Esophagus muscularis mucosa (tissue), 3 donors: ENCODE results near the gene RAB3D.

Experiments used
- CTCF ChIP-seq, 3 experiments: fragments of 200-600 bp in 2 of 3; fragments of 450-650 bp in 1 of 3; sonication (generic) in 2 of 3; IDR thresholded peaks; one replicate each; pipeline ENCODE4 v1.5.1; 2017 to 2019; ENCODE audit warnings: antibody characterized with exemption in 3 of 3, mild to moderate bottlenecking in 2 of 3, moderate library complexity in 1 of 3
- POLR2A ChIP-seq: fragments of 450-650 bp; IDR thresholded peaks from one replicate; pipeline ENCODE4 v1.6.1; 2017; ENCODE audit warnings: antibody characterized with exemption, moderate library complexity, mild to moderate bottlenecking, low read depth

GRCh38 chr19:11339254-11340098, at the start of gene RAB3D:
- TF ChIP-seq CTCF (IDR thresholded peaks at IDR 0.05) (peak in 1 of 3 experiments; percentile 17), POLR2A (peak; percentile 38)
